ENCODE results near the gene NUDT3. TPM values are rescaled to one million over a fixed set of nuclear protein-coding genes. Genes with fewer than 3 reads are reported as not detected.

The NUDT3 gene
- total and polyA plus RNA-seq, 9 of the 15 experiments (the other 6 are each of a cell fraction or from before 2014, with no cell fraction given), result 5.4 to 81.2 (median 56.4) TPM

- Histone ChIP-seq H3K4me2 (ENCODE audit: insufficient read depth, low read length) (no peak overlapping the region), H3K9me3 (replicated peaks; ENCODE audit: control insufficient read depth, insufficient read depth, low read depth, low read length) (peaks cover 2% of the 10 kb centered on the region; the same call in 1 of the 2 replicates), H3K79me2 (ENCODE audit: control insufficient read depth, insufficient read depth, low read length) (no peaks in the 10 kb centered on the region), H3K9me1 (ENCODE audit: control insufficient read depth, insufficient read depth, low read length) (no peaks in the 10 kb centered on the region), H4K20me1 (replicated peaks; ENCODE audit: control insufficient read depth, insufficient read depth, low read length) (no peaks in the 10 kb centered on the region), H2AFZ (ENCODE audit: low read depth, low read length) (0 out of 2 replicates have a peak overlapping the region, but pooled peaks have one; percentile 57), H3K27ac (ENCODE audit: extremely low read depth, low read depth, low read length) (no peak overlapping the region), H3K27me3 (ENCODE audit: control insufficient read depth in 2 of 2, insufficient read depth in 2 of 2, low read length in 2 of 2) (no peaks in the 10 kb centered on the region), H3K36me3 (ENCODE audit: control insufficient read depth, insufficient read depth, low read length) (no peaks in the 10 kb centered on the region), H3K4me3 (no peak overlapping the region), H3K4me1 (replicated peaks in 1 of 2; ENCODE audit: control insufficient read depth in 2 of 2, insufficient read depth in 2 of 2, low read length in 2 of 2) (no peaks in the 10 kb centered on the region; a peak in 1 of 5 replicates), H3K9ac (ENCODE audit: insufficient read depth in 1 of 2, low read depth in 2 of 2, low read length in 2 of 2) (no peak overlapping the region)
- POLR2A ChIA-PET, result no interaction called here
- ATAC-seq (no peak), FAIRE-seq (no peak), DNase-seq (ENCODE audit: extremely low read depth in 1 of 4, low spot score in 3 of 4) (no peak)
- no TSS peak for BruUV-seq (replicated peaks)
- WGBS (ENCODE audit: insufficient coverage, low coverage, missing lambda C conversion rate), result 17% methylated on average over 5 of the region's 5 CpGs
- CTCF ChIA-PET (ENCODE audit: low intra/inter-chr PET ratio), result interaction anchor here (0.7 kb wide), 1 partner anchor 18 kb away, joined by 4 read pairs; no protein-coding TSS in a partner anchor
- in situ Hi-C loops (cut with MboI), result no loop called here
- intact Hi-C loops (cut with micrococcal nuclease), result no loop called here
- TF ChIP-seq ZBED1 (IDR thresholded peaks at IDR 0.05), result no peak
- no peak for TF ChIP-seq SRSF9 (IDR thresholded peaks at IDR 0.05; ENCODE audit: borderline replicate concordance, low read depth, low read length)
- no peak for TF ChIP-seq NFYB (IDR thresholded peaks at IDR 0.05; ENCODE audit: extremely low read depth, insufficient read length)
- TF ChIP-seq IRF2 (CRISPR knock-in tag; IDR thresholded peaks at IDR 0.05), result no peak
- no peak for TF ChIP-seq AFF1 (IDR thresholded peaks at IDR 0.05; ENCODE audit: low read depth in 1 of 2, partially characterized antibody in 2 of 2)
- no peak for TF ChIP-seq TFE3 (CRISPR knock-in tag; IDR thresholded peaks at IDR 0.05)
- TF ChIP-seq SNIP1 (IDR thresholded peaks at IDR 0.05; ENCODE audit: low read depth), result no peak
- no peak for TF ChIP-seq ATF4 (CRISPR knock-in tag; IDR thresholded peaks at IDR 0.05)
- TF ChIP-seq ZBTB26 (CRISPR knock-in tag; IDR thresholded peaks at IDR 0.05), result no peak
- no peak for TF ChIP-seq BMI1 (IDR thresholded peaks at IDR 0.05; ENCODE audit: low read length)
- no peak for TF ChIP-seq ZNF764 (CRISPR knock-in tag; IDR thresholded peaks at IDR 0.05; ENCODE audit: low read depth)
- no peak for TF ChIP-seq KAT2B (IDR thresholded peaks at IDR 0.05; ENCODE audit: low read depth, low read length)
- TF ChIP-seq RAD51 (IDR thresholded peaks at IDR 0.05; ENCODE audit: borderline replicate concordance, low read depth), result no peak
These were observed 49.1 kb upstream of the NUDT3 start for GRCh38 chr6:34441526-34441925.
